Bronchus fibroblast of lung (primary cell): Measurements from ENCODE around the gene ABHD16A. TPM values are rescaled to one million over a fixed set of nuclear protein-coding genes. Genes with fewer than 3 reads are reported as not detected.

Experiments
- total RNA-seq: library from RNA; depleted of rRNA; stranded (reverse); fragments of >200 nt; gene quantifications from 2 replicates; pipeline ENCODE4 v1.2.3, GENCODE V29; 2015

Gene ABHD16A
- total RNA-seq, 1 donor from 2014 or later, result 25.1 TPM

GRCh38 chr6:31655349-31656237 lies 47.5 kb downstream of the ABHD16A start, which contains the start of gene APOM:
APOM (plus strand) TSS chr6:31655894; CDS start chr6:31655967, 73 bp downstream.

Other genes starting within 250 kb of the ABHD16A start
- gene MICB, start 205.2 kb downstream of the ABHD16A start, total RNA-seq, result 22.4 and 24.2 TPM in 2 replicates
- not detected in 2 replicates for gene MCCD1, start 174.4 kb downstream of the ABHD16A start, total RNA-seq
- 498 and 551 TPM in 2 replicates for gene DDX39B, start 161.3 kb downstream of the ABHD16A start, total RNA-seq
- 1.2 and 2.7 TPM in 2 replicates for gene ATP6V1G2, start 156.7 kb downstream of the ABHD16A start, total RNA-seq
- gene NFKBIL1, start 155.7 kb downstream of the ABHD16A start, total RNA-seq, result 17.7 and 19.9 TPM in 2 replicates
- gene LTA, start 131.0 kb downstream of the ABHD16A start, total RNA-seq, result not detected in 2 replicates
- gene TNF, start 127.8 kb downstream of the ABHD16A start, total RNA-seq, result not detected in 2 replicates
- not detected in 2 replicates for gene LTB, start 120.9 kb downstream of the ABHD16A start, total RNA-seq
- gene LST1, start 117.0 kb downstream of the ABHD16A start, total RNA-seq, result not detected in 2 replicates
- not detected in 2 replicates for gene NCR3, start 110.3 kb downstream of the ABHD16A start, total RNA-seq
- gene AIF1, start 88.1 kb downstream of the ABHD16A start, total RNA-seq, result 0.15 TPM in 1 of 2 replicates, not detected in the other
- gene PRRC2A, start 82.6 kb downstream of the ABHD16A start, total RNA-seq, result 103 and 107 TPM in 2 replicates
- gene BAG6, start 50.7 kb downstream of the ABHD16A start, total RNA-seq, result 265 and 271 TPM in 2 replicates
- 2.9 and 3.6 TPM in 2 replicates for gene APOM, start 47.4 kb downstream of the ABHD16A start, total RNA-seq
- 15.6 and 17.7 TPM in 2 replicates for gene C6orf47, start 42.5 kb downstream of the ABHD16A start, total RNA-seq
- 14.0 and 14.4 TPM in 2 replicates for gene GPANK1, start 38.3 kb downstream of the ABHD16A start, total RNA-seq
- 316 and 357 TPM in 2 replicates for gene CSNK2B, start 37.2 kb downstream of the ABHD16A start, total RNA-seq
- 0.84 and 1.3 TPM in 2 replicates for gene LY6G5B, start 33.3 kb downstream of the ABHD16A start, total RNA-seq
- 1.0 and 2.2 TPM in 2 replicates for gene LY6G5C, start 22.3 kb downstream of the ABHD16A start, total RNA-seq
- not detected in 2 replicates for gene LY6G6F, start 3.5 kb upstream of the ABHD16A start, total RNA-seq
- not detected in 2 replicates for gene LY6G6D, start 12.0 kb upstream of the ABHD16A start, total RNA-seq
- not detected in 2 replicates for gene LY6G6C, start 18.4 kb upstream of the ABHD16A start, total RNA-seq
- not detected in 2 replicates for gene MPIG6B, start 20.0 kb upstream of the ABHD16A start, total RNA-seq
- 56.0 and 63.8 TPM in 2 replicates for gene DDAH2, start 26.0 kb upstream of the ABHD16A start, total RNA-seq
- 974 and 1,027 TPM in 2 replicates for gene CLIC1, start 33.2 kb upstream of the ABHD16A start, total RNA-seq
- 10.9 and 15.5 TPM in 2 replicates for gene MSH5, start 36.7 kb upstream of the ABHD16A start, total RNA-seq
- gene SAPCD1, start 59.3 kb upstream of the ABHD16A start, total RNA-seq, result 3.2 and 5.8 TPM in 2 replicates
- gene VWA7, start 74.0 kb upstream of the ABHD16A start, total RNA-seq, result 0.45 and 0.67 TPM in 2 replicates
- gene VARS1, start 92.4 kb upstream of the ABHD16A start, total RNA-seq, result 90.6 and 111 TPM in 2 replicates
- 133 and 134 TPM in 2 replicates for gene LSM2, start 103.6 kb upstream of the ABHD16A start, total RNA-seq
- 0.30 and 0.50 TPM in 2 replicates for gene HSPA1L, start 112.0 kb upstream of the ABHD16A start, total RNA-seq
- 56.3 and 60.4 TPM in 2 replicates for gene HSPA1A, start 112.2 kb upstream of the ABHD16A start, total RNA-seq
- 112 and 118 TPM in 2 replicates for gene HSPA1B, start 124.4 kb upstream of the ABHD16A start, total RNA-seq
- gene NEU1, start 159.5 kb upstream of the ABHD16A start, total RNA-seq, result 53.8 and 61.4 TPM in 2 replicates
- 0.45 TPM in 1 of 2 replicates, not detected in the other for gene SLC44A4, start 175.7 kb upstream of the ABHD16A start, total RNA-seq
- 38.7 and 39.8 TPM in 2 replicates for gene EHMT2, start 194.4 kb upstream of the ABHD16A start, total RNA-seq
- gene ZBTB12, start 198.8 kb upstream of the ABHD16A start, total RNA-seq, result 3.0 and 3.3 TPM in 2 replicates
- 0.17 and 0.30 TPM in 2 replicates for gene C2, start 224.4 kb upstream of the ABHD16A start, total RNA-seq
- gene CFB, start 242.8 kb upstream of the ABHD16A start, total RNA-seq, result 2.0 and 2.7 TPM in 2 replicates